ENCODE results near the gene EIF3L.

- TF ChIP-seq CTCF (IDR thresholded peaks at IDR 0.05; ENCODE audit: borderline replicate concordance, extremely low read depth, low read length, poor library complexity, severe bottlenecking) (no peak), EZH2 (IDR thresholded peaks at IDR 0.05; ENCODE audit: borderline replicate concordance, low read depth, low read length, severe bottlenecking) (no peak)
Measured at GRCh38 chr22:37803195-37803638, 46.0 kb upstream of the EIF3L start.

Measured in DND-41 (cell line).